Testis (tissue), 2 donors: ENCODE data around the gene NFKBIE.

Experiments
- POLR2A ChIP-seq: fragments of 450-650 bp; IDR thresholded peaks from one replicate; pipeline ENCODE4 v1.6.1; 2017; ENCODE audit warnings: antibody characterized with exemption, mild to moderate bottlenecking, moderate library complexity
- TF ChIP-seq, protein P1 (sequence below), 3 experiments: fragments of 450-650 bp in 2 of 3; fragments of 200-600 bp in 1 of 3; sonication (generic) in 1 of 3; IDR thresholded peaks; one replicate each; pipeline ENCODE4 v1.5.1; 2016 to 2019; ENCODE audit warnings: antibody characterized with exemption in 3 of 3, mild to moderate bottlenecking in 2 of 3, moderate library complexity in 1 of 3

DNA sequence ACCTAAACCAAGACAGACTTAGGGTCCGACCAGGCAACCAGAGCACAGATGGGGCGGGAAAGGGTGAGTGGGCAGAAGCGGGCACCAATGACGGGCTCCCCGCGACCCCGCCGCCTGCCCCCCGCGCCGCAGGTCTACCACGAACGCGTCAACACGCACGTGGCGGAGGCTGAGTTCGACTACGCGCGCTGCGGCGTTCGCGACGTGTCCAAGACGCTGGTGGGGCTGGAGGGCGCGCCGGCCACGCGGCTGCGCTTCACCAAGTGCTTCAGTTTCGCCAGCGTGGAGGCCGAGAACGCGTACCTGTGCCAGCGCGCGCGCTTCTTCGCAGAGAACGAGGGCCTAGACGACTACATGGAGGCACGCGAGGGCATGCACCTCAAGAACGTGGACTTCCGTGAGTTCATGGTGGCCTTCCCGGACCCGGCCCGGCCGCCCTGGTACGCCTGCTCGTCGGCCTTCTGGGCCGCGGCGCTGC lies 10.0 kb upstream of the NFKBIE start:
- TF ChIP-seq, protein P1, sequence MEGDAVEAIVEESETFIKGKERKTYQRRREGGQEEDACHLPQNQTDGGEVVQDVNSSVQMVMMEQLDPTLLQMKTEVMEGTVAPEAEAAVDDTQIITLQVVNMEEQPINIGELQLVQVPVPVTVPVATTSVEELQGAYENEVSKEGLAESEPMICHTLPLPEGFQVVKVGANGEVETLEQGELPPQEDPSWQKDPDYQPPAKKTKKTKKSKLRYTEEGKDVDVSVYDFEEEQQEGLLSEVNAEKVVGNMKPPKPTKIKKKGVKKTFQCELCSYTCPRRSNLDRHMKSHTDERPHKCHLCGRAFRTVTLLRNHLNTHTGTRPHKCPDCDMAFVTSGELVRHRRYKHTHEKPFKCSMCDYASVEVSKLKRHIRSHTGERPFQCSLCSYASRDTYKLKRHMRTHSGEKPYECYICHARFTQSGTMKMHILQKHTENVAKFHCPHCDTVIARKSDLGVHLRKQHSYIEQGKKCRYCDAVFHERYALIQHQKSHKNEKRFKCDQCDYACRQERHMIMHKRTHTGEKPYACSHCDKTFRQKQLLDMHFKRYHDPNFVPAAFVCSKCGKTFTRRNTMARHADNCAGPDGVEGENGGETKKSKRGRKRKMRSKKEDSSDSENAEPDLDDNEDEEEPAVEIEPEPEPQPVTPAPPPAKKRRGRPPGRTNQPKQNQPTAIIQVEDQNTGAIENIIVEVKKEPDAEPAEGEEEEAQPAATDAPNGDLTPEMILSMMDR (IDR thresholded peaks at IDR 0.05): no peak
- no peak for TF ChIP-seq POLR2A
